Ovary (tissue), 9 donors: ENCODE measurements around the gene PRCD. TPM values are rescaled to one million over a fixed set of nuclear protein-coding genes. Genes with fewer than 3 reads are reported as not detected.
"Not testable (repeated sequence)": the region's sequence is repeated elsewhere in the genome, so short reads cannot be mapped to it uniquely, and the experiment has no call there.

Experiments
- DNase-seq, 5 donors: peaks; one replicate each; pipeline ENCODE4 v3.0.0-alpha.2; 2019 to 2020
- H3K27ac ChIP-seq, 2 donors: fragments of 200-600 bp; one replicate each; pipeline versions ENCODE4 v1.5.1 to v1.8.0; 2019 to 2022
- H3K27me3 ChIP-seq: fragments of 200-600 bp; one replicate; pipeline ENCODE4 v1.8.0; 2022
- H3K36me3 ChIP-seq: fragments of 200-600 bp; sonication (generic); one replicate; pipeline ENCODE4 v1.5.1; 2019
- H3K4me1 ChIP-seq: one replicate; pipeline ENCODE4 v1.8.1; 2013; ENCODE audit warnings: mild to moderate bottlenecking, moderate library complexity; ENCODE audit not compliant: insufficient read depth
- H3K4me3 ChIP-seq: fragments of 200-600 bp; sonication (generic); one replicate; pipeline ENCODE4 v1.5.1; 2017
- H3K9me3 ChIP-seq, 2 donors: fragments of 200-600 bp in 1 of 2; sonication (generic) in 1 of 2; one replicate each; pipeline versions ENCODE4 v1.5.1 to v1.8.1; 2013 to 2019; ENCODE audit warnings: mild to moderate bottlenecking in 1 of 2, moderate library complexity in 1 of 2
- CTCF ChIP-seq, 3 donors: fragments of 450-650 bp in 2 of 3; fragments of 200-600 bp in 1 of 3; IDR thresholded peaks; one replicate each; pipeline versions ENCODE4 v1.5.1 to v1.8.0; 2016 to 2022; ENCODE audit warnings: antibody characterized with exemption in 3 of 3, mild to moderate bottlenecking in 1 of 3
- EP300 ChIP-seq: sonication (generic); formaldehyde crosslinking; IDR thresholded peaks from one replicate; pipeline ENCODE4 v1.6.1; 2017; ENCODE audit warnings: antibody characterized with exemption
- POLR2A ChIP-seq: fragments of 450-650 bp; IDR thresholded peaks from one replicate; pipeline ENCODE4 v1.6.1; 2017; ENCODE audit warnings: antibody characterized with exemption, mild to moderate bottlenecking, moderate library complexity
- WGBS, 3 donors: extraction: QIAGEN DNeasy Blood & Tissue Kit in 1 of 3; methylation state at CpG; one replicate each; pipeline versions ENCODE4 v1.1.5 to v1.1.7; 2013 to 2017; 5-methylcytosine and 5-hydroxymethylcytosine counted together
- intact Hi-C, 4 donors: fragments of 100-400 bp; cut with DNase I; formaldehyde crosslinking; loops; one replicate each; pipeline versions ENCODE4 v1.11.0 to v1.15.1; 2022 to 2023
- polyA plus RNA-seq, 2 donors: library from polyadenylated mRNA; stranded (reverse); fragments of 200-250 nt in 1 of 2; fragments of 350-450 nt in 1 of 2; fragmentation: Illumina TruSeq in 1 of 2; extraction: RNeasy Lipid Tissue Mini Kit (QIAGEN cat#74804) in 1 of 2; gene quantifications; one replicate each; pipeline ENCODE4 v1.2.3, GENCODE V29; 2013 to 2014
- total RNA-seq, 7 donors: library from RNA; depleted of rRNA in 2 of 7; stranded (reverse); fragments of >200 nt in 2 of 7; fragmentation: NEBNext Ultra II Directional in 3 of 7; extraction: Animal tissue kit (Norgen Biotek cat#: 25700) in 3 of 7; gene quantifications; one replicate each; pipeline versions ENCODE4 v1.1.0 to v1.2.4, GENCODE V29; 2016 to 2023
- donor health status: DM: no; HTN: no; CAD: no; lungs with moderate emphysema.
- donor health status: DM: no; HTN: no; CAD: no.
- donor health status: Bipolar disorder and iron deficiency.
- donor health status: DM: yes; HTN: yes; CAD: no.
- donor health status: DM: no; HTN: no; CAD: no.
- donor health status: DM: yes; HTN: yes; CAD: no.

The PRCD gene
- total and polyA plus RNA-seq, 9 donors, result 1.5 to 12.2 (median 2.8) TPM

DNA sequence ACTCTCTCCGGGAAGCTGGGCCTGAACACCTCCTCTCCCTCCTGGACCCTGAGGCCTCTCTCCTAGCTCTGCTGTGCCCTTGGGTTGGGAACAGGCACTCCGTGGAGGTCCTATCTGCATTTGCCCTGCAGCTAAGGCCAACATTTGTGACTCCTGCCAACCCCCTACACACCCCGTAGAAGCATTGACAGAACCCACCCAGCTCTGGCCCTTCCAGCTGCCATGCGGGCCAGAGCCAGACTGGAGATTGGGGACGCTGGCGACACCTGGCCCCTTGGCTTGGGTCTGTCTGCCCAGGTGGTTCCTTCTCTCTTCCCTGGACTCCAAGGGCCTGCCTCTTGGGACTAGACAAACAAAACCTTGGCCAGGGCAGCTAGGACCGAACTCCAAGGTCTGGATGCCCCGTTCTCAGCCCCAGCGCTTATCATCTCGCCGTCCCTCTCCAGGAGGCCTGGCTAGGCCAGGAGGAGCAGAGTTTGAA lies 38.0 kb upstream of the PRCD start:
- intact Hi-C loops, result loop anchor here in 1 of 4 donors (10.0 kb wide), 1 partner anchor 197 kb away; the partner anchor contains the start of gene QRICH2
- Histone ChIP-seq H3K9me3 (no peaks in the 10 kb centered on the region), H3K27me3 (no peaks in the 10 kb centered on the region), H3K36me3 (no peaks in the 10 kb centered on the region), H3K4me3 (peak overlapping the region; percentile 38), H3K4me1 (peaks cover 25% of the 10 kb centered on the region), H3K27ac (peak overlapping the region; percentile 23 to 80)
- 39 to 54% (median 40%) methylated on average over 11 of the region's 11 CpGs for WGBS, 3 donors
- TF ChIP-seq CTCF (IDR thresholded peaks at IDR 0.05) (no peak), POLR2A (no peak), EP300 (no peak)
- peak in 1 of 5 donors; percentile 72 for DNase-seq

- Histone ChIP-seq H3K9me3 (no peaks in the 10 kb centered on the region), H3K4me3 (no peak overlapping the region), H3K4me1 (peaks cover 23% of the 10 kb centered on the region), H3K36me3 (no peaks in the 10 kb centered on the region), H3K27me3 (no peaks in the 10 kb centered on the region), H3K27ac (peak overlapping the region in 1 of 2 donors; percentile 80)
- WGBS, 3 donors, result 69 to 76% (median 74%) methylated on average over 8 of the region's 8 CpGs
- no peak for TF ChIP-seq CTCF (IDR thresholded peaks at IDR 0.05)
- TF ChIP-seq POLR2A, result no peak
- TF ChIP-seq EP300, result no peak
- intact Hi-C loops, result loop anchor here in 1 of 4 donors (10.0 kb wide), 1 partner anchor 198 kb away; the partner anchor contains the start of gene QRICH2
- no peak for DNase-seq
These were observed 37.3 kb upstream of the PRCD start for GRCh38 chr17:76502341-76503211.

GRCh38 chr17:76504117-76504516 lies 35.7 kb upstream of the PRCD start:
- Histone ChIP-seq H3K27ac (no peak overlapping the region), H3K36me3 (no peaks in the 10 kb centered on the region), H3K27me3 (no peaks in the 10 kb centered on the region), H3K9me3 (no peaks in the 10 kb centered on the region), H3K4me3 (no peak overlapping the region), H3K4me1 (peaks cover 12% of the 10 kb centered on the region)
- 49 to 58% (median 51%) methylated on average over 7 of the region's 7 CpGs for whole genome bisulfite sequencing, 3 donors
- DNase-seq, result no peak
- TF ChIP-seq POLR2A (no peak), EP300 (no peak), CTCF (IDR thresholded peaks at IDR 0.05) (no peak)
- intact Hi-C loops, result loop anchor here in 1 of 4 donors (10.0 kb wide), 1 partner anchor 199 kb away; the partner anchor contains the start of gene QRICH2

DNA sequence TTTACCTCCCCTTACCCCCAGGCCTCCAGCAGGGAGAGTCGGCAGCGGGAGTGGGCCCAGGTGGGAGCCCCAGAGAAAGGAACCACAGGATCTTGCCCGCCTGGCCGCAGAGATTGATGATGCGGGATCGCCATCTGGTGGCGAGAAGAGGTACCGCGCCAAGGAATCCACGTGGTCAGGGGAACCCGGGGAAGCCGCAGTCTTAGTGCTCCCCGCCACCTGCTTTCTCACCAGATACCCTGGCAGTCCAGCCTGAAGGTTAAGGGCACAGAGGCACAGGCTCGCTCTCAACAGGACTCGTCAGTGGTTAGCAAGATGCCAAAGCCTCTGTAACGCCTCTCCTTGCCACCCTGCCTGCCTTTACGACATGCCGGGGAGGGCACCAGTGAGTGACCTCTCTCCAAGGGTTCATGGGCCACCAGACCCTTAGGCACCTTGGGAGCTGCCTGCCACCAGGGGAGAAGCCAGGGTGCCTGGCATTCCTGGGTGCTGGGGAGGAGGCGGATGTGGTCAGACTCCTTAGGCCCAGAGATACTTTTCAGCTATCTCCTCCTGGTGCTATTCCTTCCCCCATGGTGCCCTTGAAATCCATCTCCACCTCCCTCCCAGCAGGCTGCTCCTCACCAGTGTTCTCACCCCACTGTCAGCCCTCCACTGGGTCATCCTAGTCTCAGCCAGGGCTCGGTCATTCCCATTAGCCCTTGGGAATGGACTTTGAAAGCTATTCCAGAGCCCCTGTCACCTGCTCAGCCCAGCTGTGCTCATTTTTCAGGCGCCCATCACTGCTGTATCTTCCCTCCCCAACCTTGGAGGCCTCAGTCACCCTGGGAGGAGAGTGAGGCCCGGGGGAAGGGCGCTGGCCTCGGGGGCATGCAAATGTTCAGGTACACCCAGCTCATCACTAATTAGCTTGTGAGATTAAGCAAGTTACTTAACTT lies 33.2 kb upstream of the PRCD start:
- Histone ChIP-seq H3K9me3 (no peaks in the 10 kb centered on the region), H3K4me3 (no peak overlapping the region), H3K27ac (no peak overlapping the region), H3K27me3 (no peaks in the 10 kb centered on the region), H3K4me1 (peaks cover 4% of the 10 kb centered on the region), H3K36me3 (no peaks in the 10 kb centered on the region)
- intact Hi-C loops, result loop anchor here (1.0 to 10.0 kb wide), 5 partner anchors 39 to 204 kb away; partner anchors contain the start of genes AANAT (in 4 of the 4) and QRICH2 (in 1 of the 4)
- TF ChIP-seq EP300, result no peak
- peak; percentile 80 to 96 (median 96) for TF ChIP-seq CTCF (IDR thresholded peaks at IDR 0.05)
- peak; percentile 11 for TF ChIP-seq POLR2A
- peak; percentile 74 to 92 (median 88) for DNase-seq
- 22 to 30% (median 23%) methylated on average over 22 to 24 of the region's 24 CpGs for WGBS, 3 donors

- DNase-seq, H3K4me3 ChIP-seq, H3K4me1 ChIP-seq, H3K36me3 ChIP-seq, H3K9me3 ChIP-seq, H3K27me3 ChIP-seq, H3K27ac ChIP-seq: not testable (repeated sequence)
- intact Hi-C loops, result loop anchor here in 2 of 4 donors (5.0 to 10.0 kb wide), 2 partner anchors 101 to 204 kb away; partner anchors contain the start of gene QRICH2 (in 1 of the 2)
- WGBS, 3 donors, result 57 to 63% (median 57%) methylated on average over 14 of the region's 14 CpGs
These were observed 31.3 kb upstream of the PRCD start for GRCh38 chr17:76508472-76509063.
